Vagina (tissue), 2 donors: ENCODE measurements around the gene ETNK2. TPM values are rescaled to one million over a fixed set of nuclear protein-coding genes. Genes with fewer than 3 reads are reported as not detected.
A peak's percentile ranks its signal among the peaks of the same experiment; 100 is the strongest.

Experiments used
- DNase-seq, 2 donors: peaks; one replicate each; pipeline ENCODE4 v3.0.0-alpha.2; 2017; ENCODE audit errors: extremely low spot score in 2 of 2
- H3K27ac ChIP-seq: fragments of 200-600 bp; sonication (generic); one replicate; pipeline ENCODE4 v1.5.1; 2019
- H3K27me3 ChIP-seq: fragments of 200-600 bp; sonication (generic); one replicate; pipeline ENCODE4 v1.5.1; 2019
- H3K36me3 ChIP-seq, 2 donors: fragments of 200-600 bp; sonication (generic); one replicate each; pipeline ENCODE4 v1.5.1; 2017 to 2019
- H3K4me1 ChIP-seq: fragments of 200-600 bp; sonication (generic); one replicate; pipeline ENCODE4 v1.5.1; 2019
- H3K4me3 ChIP-seq, 2 donors: fragments of 200-600 bp; sonication (generic); 1 replicate in 1 of 2; 2 replicates in 1 of 2; pipeline ENCODE4 v1.5.1; 2016 to 2019
- H3K9me3 ChIP-seq: fragments of 200-600 bp; sonication (generic); one replicate; pipeline ENCODE4 v1.5.1; 2019
- CTCF ChIP-seq, 3 experiments: fragments of 450-650 bp in 2 of 3; fragments of 200-600 bp in 1 of 3; sonication (generic) in 1 of 3; IDR thresholded peaks; one replicate each; pipeline ENCODE4 v1.5.1; 2017 to 2019; ENCODE audit warnings: antibody characterized with exemption in 3 of 3, mild to moderate bottlenecking in 2 of 3, moderate library complexity in 2 of 3
- POLR2A ChIP-seq, 2 donors: fragments of 450-650 bp; IDR thresholded peaks; one replicate each; pipeline ENCODE4 v1.6.1; 2017; ENCODE audit warnings: antibody characterized with exemption in 2 of 2, mild to moderate bottlenecking in 2 of 2, moderate library complexity in 2 of 2
- POLR2AphosphoS5 ChIP-seq, 2 donors: sonication (generic); formaldehyde crosslinking; IDR thresholded peaks; one replicate each; pipeline ENCODE4 v1.9.0; 2017; ENCODE audit warnings: antibody characterized with exemption in 2 of 2, mild to moderate bottlenecking in 2 of 2, low read depth in 1 of 2; ENCODE audit not compliant: insufficient read depth in 1 of 2
- intact Hi-C: fragments of 100-400 bp; cut with DNase I; formaldehyde crosslinking; loops from one replicate; pipeline ENCODE4 v1.15.1; 2023
- total RNA-seq: library from RNA; depleted of rRNA; stranded (reverse); fragments of >200 nt; gene quantifications from one replicate; pipeline ENCODE4 v1.2.3, GENCODE V29; 2016

Gene ETNK2
- total RNA-seq, 1 donor from 2014 or later = 30.9 TPM

GRCh38 chr1:204154568-204155255, 2.9 kb upstream of the ETNK2 start:
- DNase-seq = no peak
- Histone ChIP-seq H3K4me3 (no peak overlapping the region), H3K9me3 (no peaks in the 10 kb centered on the region), H3K27ac (no peak overlapping the region), H3K27me3 (no peaks in the 10 kb centered on the region), H3K4me1 (peaks cover 31% of the 10 kb centered on the region), H3K36me3 (no peaks in the 10 kb centered on the region)
- TF ChIP-seq POLR2A (IDR thresholded peaks at IDR 0.05) (no peak), POLR2AphosphoS5 (IDR thresholded peaks at IDR 0.05; ENCODE audit: insufficient read depth in 1 of 2, low read depth in 1 of 2) (peak in 1 of 2 donors; percentile 61)
- intact Hi-C loops = no loop called here

GRCh38 chr1:204153667-204154066, 1.8 kb upstream of the ETNK2 start:
- intact Hi-C loops = no loop called here
- no peak overlapping the region for H3K4me3 ChIP-seq
- no peaks in the 10 kb centered on the region for H3K27me3 ChIP-seq
- H3K36me3 ChIP-seq = no peaks in the 10 kb centered on the region
- no peak for TF ChIP-seq CTCF (IDR thresholded peaks at IDR 0.05)
- TF ChIP-seq POLR2A (IDR thresholded peaks at IDR 0.05) = no peak
- no peak for TF ChIP-seq POLR2AphosphoS5 (IDR thresholded peaks at IDR 0.05; ENCODE audit: insufficient read depth in 1 of 2, low read depth in 1 of 2)
- no peak overlapping the region for H3K27ac ChIP-seq
- peaks cover 42% of the 10 kb centered on the region for H3K4me1 ChIP-seq
- H3K9me3 ChIP-seq = no peaks in the 10 kb centered on the region
- DNase-seq = no peak

GRCh38 chr1:204152310-204153044, 633 bp upstream of the ETNK2 start:
- no peaks in the 10 kb centered on the region for H3K9me3 ChIP-seq
- H3K27ac ChIP-seq = peak overlapping the region; percentile 92
- H3K36me3 ChIP-seq = no peaks in the 10 kb centered on the region
- peak overlapping the region; percentile 79 to 86 for H3K4me3 ChIP-seq
- no peak for TF ChIP-seq POLR2A (IDR thresholded peaks at IDR 0.05)
- TF ChIP-seq POLR2AphosphoS5 (IDR thresholded peaks at IDR 0.05; ENCODE audit: insufficient read depth in 1 of 2, low read depth in 1 of 2) = no peak
- TF ChIP-seq CTCF (IDR thresholded peaks at IDR 0.05) = no peak
- intact Hi-C loops = no loop called here
- DNase-seq = no peak
- peaks cover 44% of the 10 kb centered on the region for H3K4me1 ChIP-seq
- H3K27me3 ChIP-seq = no peaks in the 10 kb centered on the region

GRCh38 chr1:204150702-204151551, 917 bp downstream of the ETNK2 start:
- intact Hi-C loops = no loop called here
- no peaks in the 10 kb centered on the region for H3K27me3 ChIP-seq

GRCh38 chr1:204149635-204150565, 1.9 kb downstream of the ETNK2 start:
- no peak for DNase-seq
- Histone ChIP-seq H3K4me3 (peak overlapping the region in 1 of 2 donors; percentile 86), H3K9me3 (no peaks in the 10 kb centered on the region), H3K27ac (peak overlapping the region; percentile 92), H3K27me3 (no peaks in the 10 kb centered on the region), H3K4me1 (peaks cover 41% of the 10 kb centered on the region), H3K36me3 (peaks cover 0 to 7% of the 10 kb centered on the region in 2 donors)
- intact Hi-C loops = no loop called here
- TF ChIP-seq CTCF (IDR thresholded peaks at IDR 0.05) = no peak
- TF ChIP-seq POLR2A (IDR thresholded peaks at IDR 0.05) = no peak
- peak in 1 of 2 donors; percentile 47 for TF ChIP-seq POLR2AphosphoS5 (IDR thresholded peaks at IDR 0.05; ENCODE audit: insufficient read depth in 1 of 2, low read depth in 1 of 2)

More at GRCh38 chr1:204150702-204151551, 917 bp downstream of the ETNK2 start:
- H3K27ac ChIP-seq = peak overlapping the region; percentile 92
- peak overlapping the region; percentile 79 to 86 for H3K4me3 ChIP-seq
- peaks cover 44% of the 10 kb centered on the region for H3K4me1 ChIP-seq
- no peak for DNase-seq
- H3K36me3 ChIP-seq = peaks cover 0 to under 1% of the 10 kb centered on the region in 2 donors
- TF ChIP-seq POLR2AphosphoS5 (IDR thresholded peaks at IDR 0.05; ENCODE audit: insufficient read depth in 1 of 2, low read depth in 1 of 2) (peak in 1 of 2 donors; percentile 39), POLR2A (IDR thresholded peaks at IDR 0.05) (no peak)
- H3K9me3 ChIP-seq = no peaks in the 10 kb centered on the region
